CD14-positive monocyte (primary cell): ENCODE measurements around the gene NPAS3. TPM values are rescaled to one million over a fixed set of nuclear protein-coding genes. Genes with fewer than 3 reads are reported as not detected.

Experiments
- DNase-seq, 3 donors: peaks; one replicate each; pipeline ENCODE4 v3.0.0-alpha.2; 2011 to 2022
- H2AFZ ChIP-seq: 2 replicates; pipeline ENCODE4 v1.6.0; 2012; ENCODE audit warnings: mild to moderate bottlenecking, low read depth, low read length, inconsistent platforms; ENCODE audit not compliant: insufficient read depth, poor library complexity, severe bottlenecking
- H3K27ac ChIP-seq, 2 donors: 1 replicate in 1 of 2; 2 replicates in 1 of 2; pipeline ENCODE4 v1.5.1; 2012 to 2013; ENCODE audit warnings: low read length in 2 of 2, control low read depth in 1 of 2, inconsistent platforms in 1 of 2, low read depth in 1 of 2, mild to moderate bottlenecking in 1 of 2
- H3K27me3 ChIP-seq, 2 donors: one replicate each; pipeline versions ENCODE4 v1.6.0 to v1.6.1; 2011 to 2013; ENCODE audit warnings: low read length in 2 of 2; ENCODE audit not compliant: control insufficient read depth in 2 of 2, insufficient read depth in 2 of 2
- H3K36me3 ChIP-seq, 2 donors: replicated peaks in 1 of 2; 1 replicate in 1 of 2; 2 replicates in 1 of 2; pipeline versions ENCODE4 v1.5.1 to v1.6.1; 2012 to 2013; ENCODE audit warnings: low read length in 2 of 2, control low read depth in 1 of 2, inconsistent platforms in 1 of 2, mild to moderate bottlenecking in 1 of 2; ENCODE audit not compliant: insufficient read depth in 2 of 2, control insufficient read depth in 1 of 2
- H3K4me1 ChIP-seq, 2 donors: 1 replicate in 1 of 2; 2 replicates in 1 of 2; pipeline versions ENCODE4 v1.5.1 to v1.6.1; 2012 to 2013; ENCODE audit warnings: low read length in 2 of 2, control low read depth in 1 of 2, inconsistent platforms in 1 of 2, mild to moderate bottlenecking in 1 of 2, moderate library complexity in 1 of 2; ENCODE audit not compliant: insufficient read depth in 2 of 2, control insufficient read depth in 1 of 2
- H3K4me2 ChIP-seq: replicated peaks from 2 replicates; pipeline ENCODE3; 2012; ENCODE audit warnings: low read length, moderate library complexity, mild to moderate bottlenecking; ENCODE audit not compliant: poor library complexity, severe bottlenecking; ENCODE audit errors: extremely low read depth
- H3K4me3 ChIP-seq, 3 experiments: fragments of 200-600 bp in 1 of 3; sonication (generic) in 1 of 3; replicated peaks in 1 of 3; 1 replicate in 2 of 3; 2 replicates in 1 of 3; pipeline ENCODE4 v1.5.1; 2011 to 2013; ENCODE audit warnings: low read length in 3 of 3, mild to moderate bottlenecking in 3 of 3, control low read depth in 2 of 3, low read depth in 2 of 3, inconsistent platforms in 1 of 3, moderate library complexity in 1 of 3
- H3K79me2 ChIP-seq: 2 replicates; pipeline ENCODE4 v1.6.0; 2012; ENCODE audit warnings: mild to moderate bottlenecking, control low read depth, inconsistent platforms, low read length, moderate library complexity; ENCODE audit not compliant: insufficient read depth
- H3K9ac ChIP-seq: 2 replicates; pipeline ENCODE4 v1.6.0; 2017; ENCODE audit warnings: low read length, mild to moderate bottlenecking; ENCODE audit not compliant: insufficient read depth, poor library complexity, severe bottlenecking
- H3K9me3 ChIP-seq, 2 donors: replicated peaks in 1 of 2; 1 replicate in 1 of 2; 2 replicates in 1 of 2; pipeline versions ENCODE4 v1.5.1 to v1.6.1; 2012 to 2013; ENCODE audit warnings: low read length in 2 of 2, control low read depth in 1 of 2; ENCODE audit not compliant: control insufficient read depth in 1 of 2, insufficient read depth in 1 of 2
- H4K20me1 ChIP-seq: 2 replicates; pipeline ENCODE4 v1.6.0; 2012; ENCODE audit warnings: mild to moderate bottlenecking, low read length, control low read depth, moderate library complexity; ENCODE audit not compliant: insufficient read depth
- H3K27ac Mint-ChIP-seq, 7 donors: one replicate each; pipeline ENCODE4 v1.8.0; 2020; ENCODE audit warnings: mild to moderate bottlenecking in 7 of 7, mixed read lengths in 7 of 7, moderate library complexity in 6 of 7, inconsistent platforms in 2 of 7
- H3K27me3 Mint-ChIP-seq, 3 donors: one replicate each; pipeline ENCODE4 v1.8.0; 2021 to 2022; ENCODE audit warnings: low read depth in 3 of 3, mild to moderate bottlenecking in 3 of 3, mixed read lengths in 3 of 3, moderate library complexity in 3 of 3, inconsistent platforms in 1 of 3
- H3K36me3 Mint-ChIP-seq, 2 donors: one replicate each; pipeline ENCODE4 v1.8.0; 2020; ENCODE audit warnings: mixed read lengths in 2 of 2, inconsistent platforms in 1 of 2, mild to moderate bottlenecking in 1 of 2
- H3K4me1 Mint-ChIP-seq: one replicate; pipeline ENCODE4 v1.8.0; 2020; ENCODE audit warnings: mild to moderate bottlenecking, mixed read lengths
- H3K4me3 Mint-ChIP-seq, 2 donors: one replicate each; pipeline ENCODE4 v1.8.0; 2020; ENCODE audit warnings: mild to moderate bottlenecking in 2 of 2, mixed read lengths in 2 of 2, moderate library complexity in 1 of 2
- H3K9me3 Mint-ChIP-seq, 7 donors: one replicate each; pipeline ENCODE4 v1.8.0; 2020 to 2022; ENCODE audit warnings: mixed read lengths in 7 of 7, mild to moderate bottlenecking in 6 of 7, moderate library complexity in 6 of 7, inconsistent platforms in 2 of 7
- WGBS: methylation state at CpG from one replicate; pipeline ENCODE4 v1.1.5; 2013; ENCODE audit warnings: missing lambda C conversion rate; ENCODE audit not compliant: insufficient coverage; 5-methylcytosine and 5-hydroxymethylcytosine counted together
- intact Hi-C, 2 donors: fragments of 100-400 bp; cut with micrococcal nuclease; formaldehyde crosslinking; loops; one replicate each; pipeline versions ENCODE4 v1.15.0 to v1.15.1; 2023
- polyA plus RNA-seq, 3 donors: library from polyadenylated mRNA; depleted of rRNA in 1 of 3; unstranded in 2 of 3; stranded (reverse) in 1 of 3; fragments of 300-500 nt in 2 of 3; fragments of >200 nt in 1 of 3; fragmentation: Illumina TruSeq in 2 of 3; gene quantifications; 1 replicate in 2 of 3; 2 replicates in 1 of 3; pipeline ENCODE4 v1.2.3, GENCODE V29; 2012 to 2021
- TF ChIP-seq, protein P1 (sequence below): fragments of 200-600 bp; IDR thresholded peaks from one replicate; pipeline ENCODE4 v1.8.0; 2022; ENCODE audit warnings: antibody characterized with exemption, mild to moderate bottlenecking

NPAS3 gene
- polyA plus RNA-seq, 3 donors = not detected

- intact Hi-C loops = loop anchor here in 1 of 2 donors (10.0 kb wide), 1 partner anchor 491 kb away; no protein-coding TSS in a partner anchor
- no peak overlapping the region for H3K9ac ChIP-seq
- no peaks in the 10 kb centered on the region for H3K4me1 ChIP-seq
- TF ChIP-seq, protein P1, sequence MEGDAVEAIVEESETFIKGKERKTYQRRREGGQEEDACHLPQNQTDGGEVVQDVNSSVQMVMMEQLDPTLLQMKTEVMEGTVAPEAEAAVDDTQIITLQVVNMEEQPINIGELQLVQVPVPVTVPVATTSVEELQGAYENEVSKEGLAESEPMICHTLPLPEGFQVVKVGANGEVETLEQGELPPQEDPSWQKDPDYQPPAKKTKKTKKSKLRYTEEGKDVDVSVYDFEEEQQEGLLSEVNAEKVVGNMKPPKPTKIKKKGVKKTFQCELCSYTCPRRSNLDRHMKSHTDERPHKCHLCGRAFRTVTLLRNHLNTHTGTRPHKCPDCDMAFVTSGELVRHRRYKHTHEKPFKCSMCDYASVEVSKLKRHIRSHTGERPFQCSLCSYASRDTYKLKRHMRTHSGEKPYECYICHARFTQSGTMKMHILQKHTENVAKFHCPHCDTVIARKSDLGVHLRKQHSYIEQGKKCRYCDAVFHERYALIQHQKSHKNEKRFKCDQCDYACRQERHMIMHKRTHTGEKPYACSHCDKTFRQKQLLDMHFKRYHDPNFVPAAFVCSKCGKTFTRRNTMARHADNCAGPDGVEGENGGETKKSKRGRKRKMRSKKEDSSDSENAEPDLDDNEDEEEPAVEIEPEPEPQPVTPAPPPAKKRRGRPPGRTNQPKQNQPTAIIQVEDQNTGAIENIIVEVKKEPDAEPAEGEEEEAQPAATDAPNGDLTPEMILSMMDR = no peak
- H3K36me3 ChIP-seq = no peaks in the 10 kb centered on the region
- H3K4me2 ChIP-seq = no peak overlapping the region
- H3K4me3 Mint-ChIP-seq = no peak overlapping the region
- no peak for DNase-seq
- 94% methylated on average over 14 of the region's 16 CpGs for WGBS
- peaks cover 0 to 6% (median 1%) of the 10 kb centered on the region in 7 donors for H3K9me3 Mint-ChIP-seq
- H4K20me1 ChIP-seq = no peaks in the 10 kb centered on the region
- H3K4me3 ChIP-seq = no peak overlapping the region
- no peaks in the 10 kb centered on the region for H3K9me3 ChIP-seq
- no peak overlapping the region for H2AFZ ChIP-seq
- H3K79me2 ChIP-seq = no peaks in the 10 kb centered on the region
- H3K27me3 ChIP-seq = no peaks in the 10 kb centered on the region
- H3K27ac ChIP-seq = no peak overlapping the region
- H3K27ac Mint-ChIP-seq = no peak overlapping the region
- H3K27me3 Mint-ChIP-seq = peaks cover 0 to 1% (median 1%) of the 10 kb centered on the region in 3 donors
- H3K4me1 Mint-ChIP-seq = no peaks in the 10 kb centered on the region
- no peaks in the 10 kb centered on the region for H3K36me3 Mint-ChIP-seq
Measured at GRCh38 chr14:33833706-33834465, 895.2 kb downstream of the NPAS3 start.

GRCh38 chr14:33834466-33835260 is 896.0 kb downstream of the NPAS3 start:
- H3K4me1 ChIP-seq = no peaks in the 10 kb centered on the region
- no peak overlapping the region for H3K4me3 Mint-ChIP-seq
- no peak overlapping the region for H3K9ac ChIP-seq
- DNase-seq = no peak
- no peak overlapping the region for H3K27ac ChIP-seq
- H2AFZ ChIP-seq = no peak overlapping the region
- H3K4me3 ChIP-seq = no peak overlapping the region
- no peaks in the 10 kb centered on the region for H3K36me3 Mint-ChIP-seq
- intact Hi-C loops = loop anchor here in 1 of 2 donors (10.0 kb wide), 1 partner anchor 490 kb away; no protein-coding TSS in a partner anchor
- H3K27me3 ChIP-seq = no peaks in the 10 kb centered on the region
- H3K9me3 Mint-ChIP-seq = peaks cover 0 to 5% (median 1%) of the 10 kb centered on the region in 7 donors
- no peaks in the 10 kb centered on the region for H3K4me1 Mint-ChIP-seq
- H3K27ac Mint-ChIP-seq = no peak overlapping the region
- H3K9me3 ChIP-seq = no peaks in the 10 kb centered on the region
- no peaks in the 10 kb centered on the region for H4K20me1 ChIP-seq
- H3K27me3 Mint-ChIP-seq = peaks cover 0 to 3% (median 0%) of the 10 kb centered on the region in 3 donors
- no peak overlapping the region for H3K4me2 ChIP-seq
- H3K36me3 ChIP-seq = no peaks in the 10 kb centered on the region
- no peaks in the 10 kb centered on the region for H3K79me2 ChIP-seq
- TF ChIP-seq, protein P1 = no peak
- WGBS = 82% methylated on average over 3 of the region's 8 CpGs
